Epithelial cell of esophagus (primary cell): ENCODE results near the gene TEDDM1.

Experiments used
- DNase-seq: peaks from one replicate; pipeline ENCODE4 v3.0.0; 2010; ENCODE audit warnings: low read depth
- H3K4me3 ChIP-seq: 2 replicates; pipeline ENCODE4 v1.5.1; 2011; ENCODE audit warnings: mild to moderate bottlenecking, low read length, control low read depth
- CTCF ChIP-seq: IDR thresholded peaks from 2 replicates; pipeline ENCODE4 v1.5.1; 2011; ENCODE audit warnings: low read depth, mild to moderate bottlenecking, low read length, control low read depth, inconsistent platforms; ENCODE audit not compliant: insufficient read depth; ENCODE audit errors: missing control alignments

The TEDDM1 gene

GRCh38 chr1:182368358-182368757 lies 32.1 kb downstream of the TEDDM1 start:
- DNase-seq: no peak
- no peak for TF ChIP-seq CTCF
- no peak overlapping the region for H3K4me3 ChIP-seq

- no peak for TF ChIP-seq CTCF
- H3K4me3 ChIP-seq: no peak overlapping the region
- DNase-seq: no peak
These were observed 32.5 kb downstream of the TEDDM1 start for GRCh38 chr1:182367926-182368325.

GRCh38 chr1:182366596-182366995 lies 33.9 kb downstream of the TEDDM1 start:
- no peak for DNase-seq
- no peak overlapping the region for H3K4me3 ChIP-seq
- no peak for TF ChIP-seq CTCF

- no peak overlapping the region for H3K4me3 ChIP-seq
- DNase-seq: no peak
- no peak for TF ChIP-seq CTCF
These were observed 40.8 kb downstream of the TEDDM1 start for GRCh38 chr1:182359645-182360044.

- TF ChIP-seq CTCF: no peak
- no peak for DNase-seq
- H3K4me3 ChIP-seq: no peak overlapping the region
These were observed 42.6 kb downstream of the TEDDM1 start for GRCh38 chr1:182357913-182358312.

GRCh38 chr1:182357171-182357570 lies 43.3 kb downstream of the TEDDM1 start:
- no peak for TF ChIP-seq CTCF
- no peak for DNase-seq
- H3K4me3 ChIP-seq: no peak overlapping the region

- no peak for TF ChIP-seq CTCF
- H3K4me3 ChIP-seq: no peak overlapping the region
- no peak for DNase-seq
These were observed 44.8 kb downstream of the TEDDM1 start for GRCh38 chr1:182355723-182356098.
